SK-N-MC (cell line): Measurements from ENCODE around the gene DIDO1.

ENCODE experiments used
- DNase-seq: peaks from one replicate; pipeline ENCODE4 v3.0.0-alpha.2; 2011; ENCODE audit warnings: low read depth, low spot score
- H3K27ac ChIP-seq: fragments of 200-600 bp; sonication (generic); 2 replicates; pipeline ENCODE4 v1.5.1; 2016; ENCODE audit warnings: mixed run types
- H3K36me3 ChIP-seq: fragments of 200-600 bp; sonication (generic); 2 replicates; pipeline ENCODE4 v1.6.1; 2017; ENCODE audit warnings: antibody characterized with exemption, low read length, mixed read lengths; ENCODE audit not compliant: insufficient read depth
- H3K4me3 ChIP-seq: fragments of 200-600 bp; sonication (generic); 2 replicates; pipeline ENCODE4 v1.5.1; 2016
- H3K9ac ChIP-seq: fragments of 200-600 bp; sonication (generic); 2 replicates; pipeline ENCODE4 v1.8.0; 2017; ENCODE audit warnings: mixed run types, mixed read lengths; ENCODE audit not compliant: insufficient read length
- H3K9me3 ChIP-seq: fragments of 200-600 bp; sonication (generic); 2 replicates; pipeline ENCODE4 v1.6.1; 2017; ENCODE audit warnings: low read depth, mild to moderate bottlenecking, antibody characterized with exemption, low read length, moderate library complexity, mixed read lengths
- EZH2 ChIP-seq: fragments of 200-600 bp; sonication (generic); IDR thresholded peaks from one replicate; pipeline ENCODE4 v1.6.1; 2017; ENCODE audit warnings: antibody characterized with exemption
- FOXP2 ChIP-seq: optimal IDR thresholded peaks from 2 replicates; pipeline ENCODE3; 2011; ENCODE audit warnings: mild to moderate bottlenecking, moderate library complexity; ENCODE audit not compliant: insufficient read depth; ENCODE audit errors: extremely low read length, control extremely low read depth
- POLR2AphosphoS5 ChIP-seq: IDR thresholded peaks from 2 replicates; pipeline ENCODE4 v1.6.1; 2012; ENCODE audit warnings: mild to moderate bottlenecking, low read depth, low read length, borderline replicate concordance

Gene DIDO1

DNA sequence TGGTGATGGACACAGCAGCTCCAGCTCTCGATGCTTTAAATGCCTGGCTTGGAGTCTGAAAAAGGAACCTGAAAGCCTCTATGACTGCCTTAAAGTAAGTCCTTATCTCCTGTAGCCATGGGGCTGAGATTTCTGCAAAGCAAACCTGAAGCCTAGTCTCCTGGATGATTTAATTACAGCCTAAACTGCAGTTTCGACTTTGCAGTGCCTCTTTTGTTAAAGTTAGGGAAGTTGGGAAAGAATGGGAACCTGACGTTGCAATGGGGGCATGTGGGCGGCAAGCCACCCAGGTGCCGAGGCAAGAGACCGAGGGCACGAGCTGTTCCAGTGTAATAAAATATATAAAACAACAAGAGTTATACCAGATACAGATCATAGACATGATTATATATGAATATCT is 53.0 kb downstream of the DIDO1 start:
- Histone ChIP-seq H3K27ac (0 out of 2 replicates have a peak overlapping the region, but pooled peaks have one; percentile 28), H3K4me3 (no peak overlapping the region), H3K9ac (no peak overlapping the region), H3K9me3 (no peaks in the 10 kb centered on the region), H3K36me3 (no peaks in the 10 kb centered on the region)
- no peak for DNase-seq
- TF ChIP-seq EZH2: no peak
- TF ChIP-seq FOXP2: no peak
- no peak for TF ChIP-seq POLR2AphosphoS5

DNA sequence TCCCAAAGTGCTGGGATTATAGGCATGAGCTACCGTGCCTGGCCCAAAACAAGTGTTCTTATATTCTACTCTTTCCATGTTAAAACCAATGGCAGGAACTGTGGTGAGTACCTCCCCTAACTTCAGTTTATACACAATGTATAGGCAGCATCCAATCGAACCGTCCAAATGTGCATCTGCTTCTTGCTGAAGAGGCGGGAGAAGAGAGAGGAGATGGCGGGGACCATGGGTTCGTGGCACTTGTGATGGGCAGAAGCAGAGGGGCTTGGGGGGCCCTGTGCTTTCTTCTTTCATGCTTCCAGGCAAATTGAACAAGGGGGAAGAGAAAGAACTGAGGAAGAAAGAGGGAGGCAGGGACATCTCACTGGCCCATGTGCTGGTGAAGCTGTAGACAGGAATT is 53.4 kb downstream of the DIDO1 start:
- Histone ChIP-seq H3K4me3 (no peak overlapping the region), H3K27ac (peak overlapping the region; percentile 28; the same call in 1 of the 2 replicates), H3K9ac (no peak overlapping the region), H3K9me3 (no peaks in the 10 kb centered on the region), H3K36me3 (no peaks in the 10 kb centered on the region)
- DNase-seq: no peak
- TF ChIP-seq FOXP2 (no peak), POLR2AphosphoS5 (no peak), EZH2 (no peak)

DNA sequence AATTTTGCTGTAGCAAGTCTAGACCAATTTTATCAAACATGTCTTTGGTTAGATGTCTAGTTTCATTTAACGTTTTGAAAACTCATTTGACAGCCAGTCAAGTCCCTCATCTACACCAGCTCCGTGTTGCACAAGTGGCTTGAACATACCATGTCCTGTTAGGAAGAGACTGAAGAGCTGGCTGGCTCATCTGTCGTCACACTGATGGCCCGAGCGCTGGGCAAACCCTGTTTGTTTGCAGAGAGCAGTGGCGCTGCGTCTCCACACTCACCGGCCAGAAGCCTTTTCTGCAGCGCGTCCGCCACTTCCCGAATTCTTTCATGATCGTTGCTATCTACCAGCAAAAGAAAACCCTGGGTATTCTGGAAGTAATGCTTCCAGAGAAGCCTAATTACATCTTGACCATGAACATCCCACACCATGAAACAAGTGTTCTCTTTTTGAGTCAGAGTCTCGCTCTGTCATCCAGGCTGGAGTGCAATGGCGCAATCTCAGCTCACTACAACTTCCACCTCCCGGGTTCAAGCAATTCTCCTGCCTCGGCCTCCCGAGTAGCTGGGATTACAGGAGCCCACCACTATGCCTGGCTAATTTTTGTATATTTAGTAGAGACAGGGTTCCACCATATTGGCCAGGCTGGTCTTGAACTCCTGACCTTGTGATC is 54.0 kb downstream of the DIDO1 start:
- no peak overlapping the region for H3K4me3 ChIP-seq
- no peaks in the 10 kb centered on the region for H3K36me3 ChIP-seq
- no peaks in the 10 kb centered on the region for H3K9me3 ChIP-seq
- no peak overlapping the region for H3K27ac ChIP-seq
- H3K9ac ChIP-seq: no peak overlapping the region
- no peak for DNase-seq
- TF ChIP-seq POLR2AphosphoS5 (no peak), EZH2 (no peak), FOXP2 (no peak)

DNA sequence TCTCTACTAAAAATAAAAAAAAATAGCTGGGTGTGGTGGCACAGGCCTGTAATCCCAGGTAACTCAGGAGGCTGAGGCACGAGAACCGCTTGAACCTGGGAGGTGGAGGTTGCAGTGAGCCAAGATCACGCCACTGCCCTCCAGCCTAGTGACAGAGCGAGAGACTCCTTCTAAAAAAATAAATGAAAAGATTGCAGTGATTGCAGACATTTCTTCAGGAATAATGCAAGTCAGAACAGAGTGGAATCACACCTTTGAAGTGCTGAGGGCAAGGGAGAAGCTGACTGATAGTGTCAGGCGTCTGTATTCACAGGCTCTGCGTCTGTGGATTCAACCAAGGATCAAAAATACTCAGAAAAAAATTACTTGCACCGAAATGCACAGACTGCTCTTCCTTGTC is 62.1 kb downstream of the DIDO1 start:
- H3K9ac ChIP-seq: no peak overlapping the region
- TF ChIP-seq POLR2AphosphoS5: no peak
- TF ChIP-seq FOXP2: no peak
- TF ChIP-seq EZH2: no peak
- H3K9me3 ChIP-seq: 0 out of 2 replicates have a peak, but pooled peaks cover 4% of the 10 kb centered on the region
- no peak for DNase-seq
- H3K4me3 ChIP-seq: no peak overlapping the region
- H3K27ac ChIP-seq: no peak overlapping the region
- peaks cover under 1% of the 10 kb centered on the region; the same call in 1 of the 2 replicates for H3K36me3 ChIP-seq

DNA sequence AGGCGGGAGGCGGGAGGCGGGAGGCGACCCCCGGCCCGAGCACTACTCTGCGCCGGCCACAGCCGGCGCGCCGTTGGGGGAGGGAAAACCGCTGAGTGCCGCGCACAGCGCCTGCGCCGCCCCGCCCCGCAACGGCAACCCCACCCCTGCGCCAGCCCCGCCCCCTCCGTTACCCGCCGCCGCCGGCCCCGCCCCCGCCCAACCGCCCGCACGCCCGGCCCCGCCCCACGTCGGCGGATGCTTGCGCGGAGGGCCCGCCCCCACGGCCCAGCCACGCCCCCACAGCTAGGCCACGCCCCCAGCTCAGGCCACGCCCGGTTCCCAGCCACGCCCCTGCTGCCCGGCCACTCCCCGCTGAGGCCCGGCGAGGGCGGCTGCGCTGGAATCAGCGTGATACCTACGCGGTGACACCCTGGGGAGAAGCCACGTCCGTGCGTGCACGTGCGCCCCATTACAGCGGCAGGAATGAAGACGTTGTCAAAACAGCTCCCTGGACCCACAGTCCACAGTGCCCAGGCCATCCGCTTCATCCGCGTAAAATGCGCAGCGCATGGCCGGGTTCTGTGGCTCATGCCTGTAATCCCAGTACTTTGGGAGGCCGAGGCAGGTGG is 64.5 kb downstream of the DIDO1 start, which contains the start of gene TCFL5:
TCFL5 (minus strand) TSS at position 97 of the 611 bp plus-strand sequence. CDS start 152 bp downstream, outside the sequence.
- 0 out of 2 replicates have a peak within 1 kb of the TSS, but pooled peaks have one; percentile 25 for H3K27ac ChIP-seq
- H3K9ac ChIP-seq: peak within 1 kb of the TSS; percentile 72
- DNase-seq: peak; percentile 26
- peak; percentile 55; the same call in 1 of the 2 replicates for TF ChIP-seq POLR2AphosphoS5
- no peak for TF ChIP-seq FOXP2
- no peak for TF ChIP-seq EZH2
- H3K4me3 ChIP-seq: peak within 1 kb of the TSS; percentile 79
- peaks cover 14% of the 10 kb centered on the region for H3K36me3 ChIP-seq
- 0 out of 2 replicates have a peak, but pooled peaks cover 4% of the 10 kb centered on the region for H3K9me3 ChIP-seq

DNA sequence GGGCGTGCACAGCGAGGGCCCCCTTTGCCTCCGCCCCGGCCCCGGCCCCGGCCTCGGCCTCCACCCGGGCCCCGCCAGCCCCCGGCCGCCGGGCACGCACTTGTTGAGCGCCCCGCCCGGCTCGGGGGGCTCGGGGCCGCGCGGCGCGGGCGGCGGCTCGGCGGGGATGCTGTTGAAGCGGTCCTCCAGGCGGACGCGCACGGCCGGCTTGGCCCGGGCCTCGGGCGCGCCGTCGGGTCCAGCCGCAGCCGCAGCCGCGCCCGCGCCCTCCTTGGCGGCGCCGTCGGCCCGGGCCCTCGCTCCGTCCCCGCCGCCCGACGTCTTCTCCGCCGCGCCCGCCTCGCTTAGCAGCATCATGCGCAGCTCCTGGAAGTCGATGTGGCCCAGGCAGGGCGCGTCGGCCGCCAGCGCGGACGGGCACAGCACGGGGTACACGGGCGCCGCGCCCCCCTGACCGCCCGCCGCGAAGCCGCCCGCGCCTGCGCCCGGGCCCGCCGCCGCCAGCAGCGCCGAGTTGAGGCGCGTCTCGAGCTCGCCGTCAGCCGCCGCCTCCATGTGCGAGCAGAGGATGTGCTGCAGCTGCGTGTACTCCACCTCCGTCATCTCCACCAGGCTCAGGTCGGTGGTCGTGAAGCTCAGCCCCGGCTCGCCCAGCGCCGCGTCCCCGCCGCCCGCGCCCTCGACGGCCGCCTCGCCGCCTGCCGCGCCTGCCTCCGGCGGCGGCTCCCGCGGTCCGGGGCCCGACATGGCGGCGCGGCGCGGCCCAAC is 65.2 kb downstream of the DIDO1 start:
- Histone ChIP-seq H3K9me3 (0 out of 2 replicates have a peak, but pooled peaks cover 4% of the 10 kb centered on the region), H3K4me3 (peak overlapping the region; percentile 79), H3K27ac (no peak overlapping the region), H3K9ac (peak overlapping the region; percentile 72), H3K36me3 (peaks cover 17% of the 10 kb centered on the region)
- TF ChIP-seq EZH2: no peak
- no peak for DNase-seq

DNA sequence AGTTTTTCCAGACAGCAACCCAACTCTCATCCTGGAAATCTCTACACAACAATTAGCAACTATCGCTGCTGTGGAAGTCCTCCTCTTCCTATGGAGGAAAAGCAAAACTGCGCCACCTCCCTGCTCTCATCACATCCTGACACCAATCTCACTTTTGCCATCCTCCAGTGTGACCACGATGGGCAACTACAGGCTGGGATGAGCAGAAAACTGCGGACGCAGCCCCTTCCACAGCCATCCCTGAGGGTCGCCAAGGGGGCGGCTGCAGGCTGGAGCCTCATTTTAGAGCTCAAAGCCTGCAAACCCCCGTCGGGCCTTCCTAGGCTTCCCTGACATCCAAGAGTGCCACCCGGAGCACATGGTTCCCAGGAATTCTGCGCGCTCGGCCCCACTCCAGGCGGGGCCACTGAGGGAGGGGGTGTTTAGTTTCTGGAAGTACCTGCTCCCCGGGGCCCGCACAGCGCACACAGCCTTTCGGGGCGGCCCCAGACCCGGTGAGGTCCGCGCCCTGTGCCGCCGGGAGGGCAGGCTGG is 65.8 kb downstream of the DIDO1 start:
- Histone ChIP-seq H3K27ac (no peak overlapping the region), H3K9me3 (0 out of 2 replicates have a peak, but pooled peaks cover 4% of the 10 kb centered on the region), H3K4me3 (peak overlapping the region; percentile 79), H3K36me3 (peaks cover 17% of the 10 kb centered on the region), H3K9ac (peak overlapping the region; percentile 72)
- DNase-seq: no peak
- TF ChIP-seq FOXP2: no peak
- no peak for TF ChIP-seq POLR2AphosphoS5
- no peak for TF ChIP-seq EZH2

DNA sequence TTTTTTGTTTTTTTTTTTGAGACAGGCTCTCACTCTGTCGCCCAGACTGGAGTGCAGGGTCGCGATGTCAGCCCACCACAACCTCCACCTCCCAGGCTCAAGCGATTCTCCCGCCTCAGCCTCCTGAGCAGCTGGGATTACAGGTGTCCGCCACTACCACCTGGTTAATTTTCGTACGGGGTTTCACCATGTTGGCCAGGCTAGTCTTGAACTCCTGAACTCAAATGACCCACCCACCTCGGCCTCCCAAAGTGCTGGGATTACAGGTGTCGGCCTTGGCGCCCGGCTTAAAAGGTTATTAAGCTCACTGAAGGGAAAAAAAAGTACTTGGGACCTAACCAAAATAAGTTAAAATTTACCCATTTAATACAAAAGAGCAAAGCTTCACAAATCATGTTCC is 66.6 kb downstream of the DIDO1 start:
- Histone ChIP-seq H3K4me3 (peak overlapping the region; percentile 79), H3K36me3 (peaks cover 22% of the 10 kb centered on the region), H3K9me3 (0 out of 2 replicates have a peak, but pooled peaks cover 4% of the 10 kb centered on the region), H3K27ac (no peak overlapping the region), H3K9ac (peak overlapping the region; percentile 72)
- TF ChIP-seq POLR2AphosphoS5: no peak
- TF ChIP-seq FOXP2: no peak
- no peak for TF ChIP-seq EZH2
- no peak for DNase-seq
